KMS-11 (cell line): Measurements from ENCODE around the gene ESRRG.

ENCODE experiments used
- H2AFZ ChIP-seq: fragments of 200-600 bp; sonication (generic); 2 replicates; pipeline ENCODE4 v1.6.1; 2016; ENCODE audit warnings: antibody characterized with exemption, mixed run types, low read depth
- H3K27ac ChIP-seq: fragments of 200-600 bp; sonication (generic); 2 replicates; pipeline ENCODE4 v1.6.1; 2016; ENCODE audit warnings: mild to moderate bottlenecking, mixed run types
- H3K27me3 ChIP-seq: fragments of 200-600 bp; sonication (generic); 2 replicates; pipeline ENCODE4 v1.6.1; 2017; ENCODE audit warnings: mild to moderate bottlenecking, low read depth, mixed run types, moderate library complexity; ENCODE audit not compliant: insufficient read depth
- H3K36me3 ChIP-seq: fragments of 200-600 bp; sonication (generic); 2 replicates; pipeline ENCODE4 v1.6.1; 2017; ENCODE audit warnings: mild to moderate bottlenecking, mixed run types; ENCODE audit not compliant: insufficient read depth
- H3K4me1 ChIP-seq: fragments of 200-600 bp; sonication (generic); 2 replicates; pipeline ENCODE4 v1.6.1; 2016; ENCODE audit warnings: mild to moderate bottlenecking, low read depth, mixed run types; ENCODE audit not compliant: poor library complexity, severe bottlenecking
- H3K4me2 ChIP-seq: fragments of 200-600 bp; sonication (generic); 2 replicates; pipeline ENCODE4 v1.7.0; 2016; ENCODE audit warnings: mild to moderate bottlenecking, mixed run types
- H3K4me3 ChIP-seq: fragments of 200-600 bp; sonication (generic); IDR thresholded peaks from 2 replicates; pipeline ENCODE4 v1.6.1; 2017; ENCODE audit warnings: low read depth, low read length, mixed read lengths; ENCODE audit not compliant: insufficient read depth
- H3K79me2 ChIP-seq: fragments of 200-600 bp; sonication (generic); 2 replicates; pipeline ENCODE4 v1.6.1; 2016; ENCODE audit warnings: low read depth, mixed run types; ENCODE audit not compliant: insufficient read depth
- H3K9ac ChIP-seq: fragments of 200-600 bp; sonication (generic); 2 replicates; pipeline ENCODE4 v1.6.1; 2016; ENCODE audit warnings: mild to moderate bottlenecking, mixed run types
- H4K20me1 ChIP-seq: fragments of 200-600 bp; sonication (generic); 2 replicates; pipeline ENCODE4 v1.6.1; 2016; ENCODE audit warnings: mild to moderate bottlenecking, mixed run types; ENCODE audit not compliant: insufficient read depth
- TF ChIP-seq, protein P1 (sequence below): fragments of 200-600 bp; sonication (generic); conservative IDR thresholded peaks from 2 replicates; pipeline ENCODE4 v1.6.1; 2017; ENCODE audit warnings: low read depth, mild to moderate bottlenecking, antibody characterized with exemption, low read length, moderate library complexity, mixed read lengths

Gene ESRRG

DNA sequence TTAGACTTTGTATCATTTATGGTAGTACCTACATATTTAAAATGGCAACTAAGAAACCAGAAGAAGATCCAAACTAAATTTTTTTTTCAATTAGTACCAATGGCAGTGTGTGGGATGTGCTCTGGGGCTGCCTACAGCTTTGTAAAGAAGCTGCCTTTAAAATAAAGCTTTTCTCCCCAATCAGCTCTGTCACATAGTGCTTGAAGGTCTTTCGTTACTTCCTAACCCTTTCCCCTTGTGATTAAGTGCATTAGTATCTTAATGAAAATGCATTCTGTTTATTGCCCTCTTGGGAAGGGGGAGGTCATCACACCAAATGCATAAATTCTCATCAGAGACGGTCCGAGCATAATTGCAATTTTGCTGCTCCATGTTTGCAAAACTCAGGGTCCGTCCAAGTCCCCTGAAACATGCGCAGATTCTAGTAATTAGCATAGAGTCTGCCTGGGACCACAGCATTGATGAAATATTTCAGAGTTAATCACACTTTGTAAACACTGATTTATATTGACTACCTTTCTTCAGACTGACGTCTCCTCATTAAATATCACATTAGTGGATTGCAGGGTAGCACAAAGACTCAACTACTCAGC is 71.3 kb downstream of the ESRRG start:
- Histone ChIP-seq H3K4me2 (no peak overlapping the region), H3K27ac (no peak overlapping the region), H3K9ac (no peak overlapping the region), H3K79me2 (no peaks in the 10 kb centered on the region), H3K36me3 (no peaks in the 10 kb centered on the region), H3K27me3 (no peaks in the 10 kb centered on the region), H3K4me3 (no peak overlapping the region), H4K20me1 (no peaks in the 10 kb centered on the region), H3K4me1 (no peaks in the 10 kb centered on the region), H2AFZ (no peak overlapping the region)
- TF ChIP-seq, protein P1, sequence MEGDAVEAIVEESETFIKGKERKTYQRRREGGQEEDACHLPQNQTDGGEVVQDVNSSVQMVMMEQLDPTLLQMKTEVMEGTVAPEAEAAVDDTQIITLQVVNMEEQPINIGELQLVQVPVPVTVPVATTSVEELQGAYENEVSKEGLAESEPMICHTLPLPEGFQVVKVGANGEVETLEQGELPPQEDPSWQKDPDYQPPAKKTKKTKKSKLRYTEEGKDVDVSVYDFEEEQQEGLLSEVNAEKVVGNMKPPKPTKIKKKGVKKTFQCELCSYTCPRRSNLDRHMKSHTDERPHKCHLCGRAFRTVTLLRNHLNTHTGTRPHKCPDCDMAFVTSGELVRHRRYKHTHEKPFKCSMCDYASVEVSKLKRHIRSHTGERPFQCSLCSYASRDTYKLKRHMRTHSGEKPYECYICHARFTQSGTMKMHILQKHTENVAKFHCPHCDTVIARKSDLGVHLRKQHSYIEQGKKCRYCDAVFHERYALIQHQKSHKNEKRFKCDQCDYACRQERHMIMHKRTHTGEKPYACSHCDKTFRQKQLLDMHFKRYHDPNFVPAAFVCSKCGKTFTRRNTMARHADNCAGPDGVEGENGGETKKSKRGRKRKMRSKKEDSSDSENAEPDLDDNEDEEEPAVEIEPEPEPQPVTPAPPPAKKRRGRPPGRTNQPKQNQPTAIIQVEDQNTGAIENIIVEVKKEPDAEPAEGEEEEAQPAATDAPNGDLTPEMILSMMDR = no peak

DNA sequence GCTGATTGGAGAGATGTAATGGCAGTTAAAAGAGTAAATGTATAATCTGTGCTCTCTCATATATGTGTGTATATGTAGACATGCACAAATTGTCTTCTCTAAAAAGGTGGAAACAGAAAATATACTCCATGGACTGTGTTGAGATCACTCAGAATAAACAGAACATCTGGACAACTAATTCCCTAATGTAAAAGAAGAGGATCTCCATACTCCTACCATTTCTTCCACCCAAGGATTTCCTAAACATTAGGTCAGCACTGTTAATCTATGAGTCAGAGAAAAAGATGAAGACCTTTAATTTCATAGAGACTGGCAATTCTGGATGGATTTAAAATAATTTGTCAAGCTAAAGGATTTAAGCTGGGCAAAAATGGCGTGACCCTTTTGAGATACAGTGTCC is 80.1 kb downstream of the ESRRG start:
- Histone ChIP-seq H3K27ac (no peak overlapping the region), H3K4me3 (no peak overlapping the region), H3K4me1 (no peaks in the 10 kb centered on the region), H3K79me2 (no peaks in the 10 kb centered on the region), H3K36me3 (no peaks in the 10 kb centered on the region), H3K27me3 (no peaks in the 10 kb centered on the region), H2AFZ (no peak overlapping the region), H3K9ac (no peak overlapping the region), H3K4me2 (no peak overlapping the region), H4K20me1 (no peaks in the 10 kb centered on the region)
- TF ChIP-seq, protein P1 = no peak

DNA sequence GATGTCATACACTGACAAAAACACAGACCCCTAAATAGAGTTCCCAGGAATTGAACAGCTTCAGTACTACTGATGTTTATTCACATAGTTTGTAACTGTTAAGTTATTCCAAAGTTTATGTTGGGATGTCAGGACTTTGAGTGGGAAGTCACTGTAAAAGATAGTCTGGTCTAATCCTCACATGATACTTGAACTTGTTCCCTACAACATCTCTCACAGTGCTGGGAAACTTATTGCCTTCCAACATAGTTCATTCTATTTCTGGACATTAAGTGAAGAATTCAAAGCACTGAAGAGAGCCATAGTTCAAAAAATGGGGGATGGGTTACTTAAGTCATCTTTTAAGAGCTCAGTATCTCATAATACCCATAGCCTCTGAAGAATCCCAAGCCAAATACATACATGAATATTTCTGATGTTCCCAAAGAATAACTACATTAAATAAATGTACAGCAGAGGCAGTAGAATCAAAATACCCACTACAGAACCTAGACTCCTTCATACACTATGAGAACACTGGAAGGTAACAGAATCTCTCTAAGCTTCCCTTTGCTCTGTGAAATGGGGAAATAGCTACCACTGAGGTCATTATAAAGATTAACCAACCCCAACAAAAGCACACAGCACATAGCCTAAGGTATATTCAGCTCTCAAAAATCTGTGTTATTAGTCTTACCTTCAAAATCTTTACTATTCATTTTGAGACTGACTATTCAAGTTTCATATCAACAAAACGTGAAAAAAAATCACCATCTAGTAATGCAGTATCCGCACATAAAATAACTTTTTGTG is 81.4 kb downstream of the ESRRG start:
- H3K27ac ChIP-seq = no peak overlapping the region
- H2AFZ ChIP-seq = no peak overlapping the region
- no peaks in the 10 kb centered on the region for H3K27me3 ChIP-seq
- H3K36me3 ChIP-seq = no peaks in the 10 kb centered on the region
- H4K20me1 ChIP-seq = no peaks in the 10 kb centered on the region
- H3K9ac ChIP-seq = no peak overlapping the region
- TF ChIP-seq, protein P1 = no peak
- no peaks in the 10 kb centered on the region for H3K4me1 ChIP-seq
- H3K4me3 ChIP-seq = no peak overlapping the region
- H3K79me2 ChIP-seq = no peaks in the 10 kb centered on the region
- H3K4me2 ChIP-seq = no peak overlapping the region

DNA sequence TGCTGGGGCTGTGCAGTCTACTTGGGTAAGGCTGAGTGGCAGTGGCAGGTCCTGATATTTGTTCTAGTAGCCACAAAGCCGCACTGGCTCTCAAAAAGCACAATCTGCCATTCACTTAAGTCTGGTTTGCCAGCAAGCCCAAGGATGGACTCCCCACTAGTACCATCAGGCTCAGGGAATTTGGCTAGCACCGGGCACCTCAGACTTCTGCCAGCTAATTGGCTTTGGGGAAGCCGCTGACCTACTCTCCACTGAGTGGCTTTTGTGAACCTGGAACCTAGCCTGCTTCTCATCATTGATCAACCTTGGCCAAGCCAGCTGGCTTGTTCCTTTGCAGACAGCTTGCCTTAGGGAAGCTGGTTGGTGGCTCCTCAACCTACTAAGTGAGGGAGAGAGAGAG is 83.1 kb downstream of the ESRRG start:
- Histone ChIP-seq H3K4me1 (no peaks in the 10 kb centered on the region), H3K79me2 (no peaks in the 10 kb centered on the region), H3K36me3 (no peaks in the 10 kb centered on the region), H3K9ac (no peak overlapping the region), H3K4me2 (no peak overlapping the region), H3K27me3 (no peaks in the 10 kb centered on the region), H3K27ac (no peak overlapping the region), H3K4me3 (no peak overlapping the region), H2AFZ (no peak overlapping the region), H4K20me1 (no peaks in the 10 kb centered on the region)
- TF ChIP-seq, protein P1 = no peak
